Coronary artery (tissue), 2 donors: Measurements from ENCODE around the gene C15orf39.

Source experiments
- DNase-seq: peaks from one replicate; pipeline ENCODE4 v3.0.0-alpha.2; 2017; ENCODE audit warnings: low spot score
- H3K27ac ChIP-seq, 2 donors: fragments of 200-600 bp; sonication (generic); one replicate each; pipeline ENCODE4 v1.5.1; 2016 to 2019
- H3K4me3 ChIP-seq: fragments of 200-600 bp; sonication (generic); 2 replicates; pipeline ENCODE4 v1.5.1; 2016; ENCODE audit warnings: mild to moderate bottlenecking, moderate library complexity
- TF ChIP-seq, protein P1 (sequence below): fragments of 200-600 bp; sonication (generic); IDR thresholded peaks from one replicate; pipeline ENCODE4 v1.5.1; 2019; ENCODE audit warnings: antibody characterized with exemption

C15orf39 gene

GRCh38 chr15:75203017-75203907 is 1.6 kb downstream of the C15orf39 start:
- TF ChIP-seq, protein P1, sequence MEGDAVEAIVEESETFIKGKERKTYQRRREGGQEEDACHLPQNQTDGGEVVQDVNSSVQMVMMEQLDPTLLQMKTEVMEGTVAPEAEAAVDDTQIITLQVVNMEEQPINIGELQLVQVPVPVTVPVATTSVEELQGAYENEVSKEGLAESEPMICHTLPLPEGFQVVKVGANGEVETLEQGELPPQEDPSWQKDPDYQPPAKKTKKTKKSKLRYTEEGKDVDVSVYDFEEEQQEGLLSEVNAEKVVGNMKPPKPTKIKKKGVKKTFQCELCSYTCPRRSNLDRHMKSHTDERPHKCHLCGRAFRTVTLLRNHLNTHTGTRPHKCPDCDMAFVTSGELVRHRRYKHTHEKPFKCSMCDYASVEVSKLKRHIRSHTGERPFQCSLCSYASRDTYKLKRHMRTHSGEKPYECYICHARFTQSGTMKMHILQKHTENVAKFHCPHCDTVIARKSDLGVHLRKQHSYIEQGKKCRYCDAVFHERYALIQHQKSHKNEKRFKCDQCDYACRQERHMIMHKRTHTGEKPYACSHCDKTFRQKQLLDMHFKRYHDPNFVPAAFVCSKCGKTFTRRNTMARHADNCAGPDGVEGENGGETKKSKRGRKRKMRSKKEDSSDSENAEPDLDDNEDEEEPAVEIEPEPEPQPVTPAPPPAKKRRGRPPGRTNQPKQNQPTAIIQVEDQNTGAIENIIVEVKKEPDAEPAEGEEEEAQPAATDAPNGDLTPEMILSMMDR, result no peak
- Histone ChIP-seq H3K4me3 (peak overlapping the region; percentile 82), H3K27ac (peak overlapping the region; percentile 94 to 100)
- no peak for DNase-seq

- H3K4me3 ChIP-seq, result peak overlapping the region; percentile 82
- H3K27ac ChIP-seq, result peak overlapping the region; percentile 94 to 100
- no peak for DNase-seq
- TF ChIP-seq, protein P1, result no peak
These were observed 2.2 kb downstream of the C15orf39 start for GRCh38 chr15:75203908-75204263.

DNA sequence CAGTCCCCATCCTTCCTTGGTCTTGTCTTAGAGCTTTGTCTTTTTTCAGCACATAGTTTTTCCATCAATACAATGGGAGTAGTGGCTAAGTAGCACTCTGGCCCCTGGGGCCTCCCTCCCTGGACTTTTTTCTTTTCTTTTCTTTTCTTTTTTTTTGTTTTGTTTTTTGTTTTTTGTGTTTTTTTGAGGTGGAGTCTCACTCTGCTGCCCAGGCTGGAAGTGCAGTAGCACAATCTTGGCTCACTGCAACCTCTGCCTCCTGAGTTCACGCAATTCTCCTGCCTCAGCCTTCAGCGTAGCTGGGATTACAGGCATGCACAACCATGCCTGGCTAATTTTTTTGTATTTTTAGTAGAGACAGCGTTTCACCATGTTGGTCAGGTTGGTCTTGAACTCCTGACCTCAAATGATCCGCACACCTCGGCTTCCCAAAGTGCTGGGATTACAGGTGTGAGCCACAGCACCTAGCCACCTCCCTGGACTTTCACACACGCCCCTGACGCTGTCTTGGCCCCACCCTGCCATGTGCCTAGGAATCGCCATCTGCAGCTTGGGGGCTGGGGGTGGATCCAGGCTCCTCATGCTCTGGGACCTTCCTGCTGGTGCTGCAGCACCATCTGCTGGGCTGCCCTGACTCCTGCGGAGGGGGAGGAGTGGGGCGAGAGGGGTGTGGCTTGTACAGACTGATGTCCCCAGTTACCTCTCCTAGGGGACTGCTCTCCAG is 2.8 kb downstream of the C15orf39 start:
- Histone ChIP-seq H3K4me3 (peak overlapping the region; percentile 82), H3K27ac (peak overlapping the region; percentile 94 to 100)
- peak; percentile 97 for DNase-seq
- TF ChIP-seq, protein P1, result peak; percentile 93

- DNase-seq, result no peak
- H3K27ac ChIP-seq, result peak overlapping the region in 1 of 2 donors; percentile 20
- H3K4me3 ChIP-seq, result no peak overlapping the region
- TF ChIP-seq, protein P1, result no peak
These were observed 3.3 kb downstream of the C15orf39 start for GRCh38 chr15:75205064-75205395.

GRCh38 chr15:75206006-75206405 is 4.3 kb downstream of the C15orf39 start:
- Histone ChIP-seq H3K27ac (no peak overlapping the region), H3K4me3 (no peak overlapping the region)
- no peak for DNase-seq
- TF ChIP-seq, protein P1, result no peak

DNA sequence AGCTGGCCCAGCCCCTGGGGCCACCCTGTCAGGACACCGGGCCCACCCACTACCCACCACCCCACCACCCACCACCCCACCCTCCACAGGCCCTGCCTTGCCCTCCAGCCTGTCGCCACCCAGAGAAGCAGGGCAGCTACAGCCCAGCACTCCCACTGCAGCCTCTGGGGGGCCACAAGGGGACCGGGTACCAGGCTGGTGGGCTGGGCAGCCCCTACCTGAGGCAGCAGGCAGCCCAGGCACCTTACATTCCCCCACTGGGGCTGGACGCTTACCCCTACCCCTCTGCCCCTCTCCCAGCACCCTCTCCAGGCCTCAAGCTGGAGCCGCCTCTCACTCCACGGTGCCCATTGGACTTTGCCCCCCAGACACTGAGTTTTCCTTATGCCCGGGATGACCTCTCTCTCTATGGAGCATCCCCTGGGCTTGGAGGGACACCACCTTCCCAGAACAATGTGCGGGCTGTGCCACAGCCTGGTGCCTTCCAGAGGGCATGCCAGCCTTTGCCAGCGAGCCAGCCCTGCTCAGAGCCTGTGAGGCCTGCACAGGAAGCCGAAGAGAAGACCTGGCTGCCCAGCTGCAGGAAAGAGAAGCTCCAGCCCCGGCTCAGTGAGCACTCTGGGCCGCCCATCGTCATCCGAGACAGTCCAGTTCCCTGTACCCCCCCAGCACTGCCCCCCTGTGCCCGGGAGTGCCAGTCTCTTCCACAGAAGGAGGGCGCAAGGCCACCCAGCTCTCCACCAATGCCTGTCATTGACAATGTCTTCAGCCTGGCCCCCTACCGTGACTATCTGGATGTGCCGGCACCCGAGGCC is 5.3 kb downstream of the C15orf39 start:
- TF ChIP-seq, protein P1, result no peak
- Histone ChIP-seq H3K4me3 (no peak overlapping the region), H3K27ac (no peak overlapping the region)
- no peak for DNase-seq
